SU-DHL-6 (cell line): ENCODE data around the gene STKLD1.

ENCODE experiments used
- H2AFZ ChIP-seq: fragments of 200-600 bp; sonication (generic); 2 replicates; pipeline ENCODE4 v1.6.1; 2014; ENCODE audit warnings: low read depth, mild to moderate bottlenecking, moderate library complexity, mixed read lengths, antibody characterized with exemption, low read length; ENCODE audit not compliant: severe bottlenecking
- H3F3A ChIP-seq: fragments of 200-600 bp; shearing (Covaris generic); 2 replicates; pipeline ENCODE4 v1.6.0; 2016; ENCODE audit warnings: antibody characterized with exemption, mild to moderate bottlenecking; ENCODE audit not compliant: insufficient read depth
- H3K27ac ChIP-seq: fragments of 200-600 bp; sonication (generic); 2 replicates; pipeline ENCODE4 v1.5.1; 2016; ENCODE audit warnings: low read depth, mild to moderate bottlenecking, low read length, moderate library complexity, mixed read lengths
- H3K27me3 ChIP-seq: fragments of 200-600 bp; sonication (generic), shearing (Covaris generic); 2 replicates; pipeline ENCODE4 v1.6.0; 2014; ENCODE audit warnings: mild to moderate bottlenecking, low read length
- H3K36me3 ChIP-seq: fragments of 200-600 bp; sonication (generic); 2 replicates; pipeline ENCODE4 v1.6.1; 2014; ENCODE audit warnings: mild to moderate bottlenecking, low read length, mixed read lengths
- H3K4me2 ChIP-seq: fragments of 300-600, 200-600 bp; shearing (Covaris generic), sonication (generic); 2 replicates; pipeline ENCODE4 v1.6.0; 2014; ENCODE audit warnings: low read length, low read depth, mild to moderate bottlenecking; ENCODE audit not compliant: poor library complexity, severe bottlenecking
- H3K4me3 ChIP-seq: fragments of 200-600 bp; sonication (generic); 2 replicates; pipeline ENCODE4 v1.5.1; 2014; ENCODE audit warnings: antibody characterized with exemption, low read length, mild to moderate bottlenecking, mixed read lengths; ENCODE audit not compliant: insufficient read depth, poor library complexity, severe bottlenecking
- H3K79me2 ChIP-seq: fragments of 200-600 bp; sonication (generic); 2 replicates; pipeline ENCODE4 v1.6.1; 2014; ENCODE audit warnings: mild to moderate bottlenecking, low read length, moderate library complexity; ENCODE audit not compliant: insufficient read depth
- H3K9ac ChIP-seq: fragments of 200-600 bp; sonication (generic); 2 replicates; pipeline ENCODE4 v1.7.0; 2014; ENCODE audit warnings: mild to moderate bottlenecking, low read length
- H3K9me2 ChIP-seq: fragments of 200-600 bp; sonication (generic); replicated peaks from 2 replicates; pipeline ENCODE4 v1.6.1; 2014; ENCODE audit warnings: low read length; ENCODE audit not compliant: insufficient read depth
- H3K9me3 ChIP-seq: fragments of 200-600 bp; sonication (generic); 2 replicates; pipeline ENCODE4 v1.6.1; 2014; ENCODE audit warnings: low read length, mixed read lengths; ENCODE audit not compliant: insufficient read depth
- H4K20me1 ChIP-seq: fragments of 200-600 bp; sonication (generic); 2 replicates; pipeline ENCODE4 v1.6.1; 2014; ENCODE audit warnings: low read depth, mild to moderate bottlenecking, antibody characterized with exemption, low read length, moderate library complexity, mixed read lengths
- EZH2phosphoT487 ChIP-seq: fragments of 200-600 bp; sonication (generic), shearing (Covaris generic); conservative IDR thresholded peaks from 2 replicates; pipeline ENCODE4 v1.6.1; 2018; ENCODE audit warnings: mild to moderate bottlenecking, antibody characterized with exemption, low read length, moderate library complexity, mixed read lengths
- TF ChIP-seq, protein P1 (sequence below): fragments of 200-600 bp; sonication (generic); IDR thresholded peaks from one replicate; pipeline ENCODE4 v1.5.1; 2017; ENCODE audit warnings: antibody characterized with exemption, mild to moderate bottlenecking, low read length, moderate library complexity; ENCODE audit not compliant: insufficient read depth, poor library complexity, severe bottlenecking

The STKLD1 gene

GRCh38 chr9:133424187-133424586, 48.0 kb downstream of the STKLD1 start:
- H3K9me2 ChIP-seq: no peaks in the 10 kb centered on the region
- no peak overlapping the region for H2AFZ ChIP-seq
- H4K20me1 ChIP-seq: no peaks in the 10 kb centered on the region
- no peak overlapping the region for H3K27ac ChIP-seq
- TF ChIP-seq, protein P1, sequence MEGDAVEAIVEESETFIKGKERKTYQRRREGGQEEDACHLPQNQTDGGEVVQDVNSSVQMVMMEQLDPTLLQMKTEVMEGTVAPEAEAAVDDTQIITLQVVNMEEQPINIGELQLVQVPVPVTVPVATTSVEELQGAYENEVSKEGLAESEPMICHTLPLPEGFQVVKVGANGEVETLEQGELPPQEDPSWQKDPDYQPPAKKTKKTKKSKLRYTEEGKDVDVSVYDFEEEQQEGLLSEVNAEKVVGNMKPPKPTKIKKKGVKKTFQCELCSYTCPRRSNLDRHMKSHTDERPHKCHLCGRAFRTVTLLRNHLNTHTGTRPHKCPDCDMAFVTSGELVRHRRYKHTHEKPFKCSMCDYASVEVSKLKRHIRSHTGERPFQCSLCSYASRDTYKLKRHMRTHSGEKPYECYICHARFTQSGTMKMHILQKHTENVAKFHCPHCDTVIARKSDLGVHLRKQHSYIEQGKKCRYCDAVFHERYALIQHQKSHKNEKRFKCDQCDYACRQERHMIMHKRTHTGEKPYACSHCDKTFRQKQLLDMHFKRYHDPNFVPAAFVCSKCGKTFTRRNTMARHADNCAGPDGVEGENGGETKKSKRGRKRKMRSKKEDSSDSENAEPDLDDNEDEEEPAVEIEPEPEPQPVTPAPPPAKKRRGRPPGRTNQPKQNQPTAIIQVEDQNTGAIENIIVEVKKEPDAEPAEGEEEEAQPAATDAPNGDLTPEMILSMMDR: no peak
- no peak for TF ChIP-seq EZH2phosphoT487
- no peak overlapping the region for H3K9ac ChIP-seq
- H3K4me3 ChIP-seq: no peak overlapping the region
- H3K4me2 ChIP-seq: no peak overlapping the region
- no peaks in the 10 kb centered on the region for H3K79me2 ChIP-seq
- no peaks in the 10 kb centered on the region for H3K27me3 ChIP-seq
- H3K9me3 ChIP-seq: no peaks in the 10 kb centered on the region
- no peaks in the 10 kb centered on the region for H3F3A ChIP-seq
- no peaks in the 10 kb centered on the region for H3K36me3 ChIP-seq

- no peak overlapping the region for H3K9ac ChIP-seq
- TF ChIP-seq, protein P1: no peak
- no peak for TF ChIP-seq EZH2phosphoT487
- H3K79me2 ChIP-seq: no peaks in the 10 kb centered on the region
- H3K4me3 ChIP-seq: no peak overlapping the region
- no peaks in the 10 kb centered on the region for H3K36me3 ChIP-seq
- H2AFZ ChIP-seq: no peak overlapping the region
- no peaks in the 10 kb centered on the region for H3K9me2 ChIP-seq
- H3K9me3 ChIP-seq: no peaks in the 10 kb centered on the region
- no peak overlapping the region for H3K27ac ChIP-seq
- no peaks in the 10 kb centered on the region for H3F3A ChIP-seq
- no peaks in the 10 kb centered on the region for H3K27me3 ChIP-seq
- no peak overlapping the region for H3K4me2 ChIP-seq
- H4K20me1 ChIP-seq: no peaks in the 10 kb centered on the region
Observed at GRCh38 chr9:133425049-133425632, 49.0 kb downstream of the STKLD1 start.

- H3K4me2 ChIP-seq: no peak overlapping the region
- H3F3A ChIP-seq: no peaks in the 10 kb centered on the region
- H3K9me3 ChIP-seq: no peaks in the 10 kb centered on the region
- no peak overlapping the region for H3K27ac ChIP-seq
- no peaks in the 10 kb centered on the region for H3K79me2 ChIP-seq
- H3K9ac ChIP-seq: no peak overlapping the region
- H2AFZ ChIP-seq: no peak overlapping the region
- no peak for TF ChIP-seq EZH2phosphoT487
- TF ChIP-seq, protein P1: no peak
- no peak overlapping the region for H3K4me3 ChIP-seq
- no peaks in the 10 kb centered on the region for H3K27me3 ChIP-seq
- H3K9me2 ChIP-seq: no peaks in the 10 kb centered on the region
- no peaks in the 10 kb centered on the region for H4K20me1 ChIP-seq
- H3K36me3 ChIP-seq: no peaks in the 10 kb centered on the region
Observed at GRCh38 chr9:133426011-133426410, 49.8 kb downstream of the STKLD1 start.
